ENCODE results near the gene CDH23. TPM values are rescaled to one million over a fixed set of nuclear protein-coding genes. Genes with fewer than 3 reads are reported as not detected.

CDH23 gene
- total RNA-seq, 2 donors from 2014 or later = 1.4 to 1.6 TPM

DNA sequence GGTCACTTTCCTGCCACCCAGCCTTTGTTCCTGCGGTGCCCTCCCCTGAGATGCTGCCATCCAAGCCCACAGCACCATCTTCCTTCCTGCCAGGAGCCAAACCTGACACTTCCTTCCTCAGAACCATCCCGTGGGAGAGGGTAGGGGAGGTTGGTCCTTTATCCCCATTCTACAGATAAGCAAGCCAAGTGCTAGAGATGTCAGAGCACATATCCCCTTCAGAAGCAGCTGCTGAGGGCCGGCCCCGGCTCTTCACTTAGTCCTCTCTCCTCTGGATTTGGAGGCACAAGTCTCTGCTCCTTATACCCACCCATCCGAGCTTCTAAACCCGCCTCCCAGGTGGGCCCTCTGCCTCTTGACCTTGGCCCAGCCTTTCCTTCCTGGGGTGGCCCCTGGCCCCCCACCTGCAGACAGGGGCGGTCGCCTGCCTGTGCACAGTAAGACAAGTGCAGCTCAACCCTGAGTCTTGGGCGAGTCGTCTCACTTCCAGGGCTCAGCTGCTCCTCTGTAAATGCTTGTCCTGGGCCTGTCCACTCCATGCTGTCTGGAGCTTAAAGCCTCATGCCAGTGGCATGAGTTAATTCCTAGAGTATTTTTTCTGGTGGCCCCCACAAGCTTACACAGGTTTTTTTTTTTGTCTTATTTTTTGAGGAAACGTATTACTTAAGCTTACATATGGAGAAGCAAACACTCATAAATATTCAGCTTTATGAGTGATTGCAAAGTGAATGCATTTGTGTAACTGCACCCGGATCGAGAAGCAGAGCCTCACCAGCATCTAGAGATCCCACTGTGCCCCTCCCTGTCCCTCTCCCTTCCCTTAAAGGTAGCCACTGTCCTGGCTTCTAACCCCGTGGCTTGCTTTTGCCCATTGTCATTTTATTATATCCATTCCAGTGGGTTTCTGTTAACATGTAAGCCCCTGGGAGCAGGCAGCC, 125.1 kb downstream of the CDH23 start:
- Histone ChIP-seq H3K4me1 (no peaks in the 10 kb centered on the region), H3K9me3 (no peaks in the 10 kb centered on the region), H3K27me3 (no peaks in the 10 kb centered on the region), H3K27ac (no peak overlapping the region), H3K36me3 (no peaks in the 10 kb centered on the region), H3K9ac (ENCODE audit: low read depth in 2 of 2, low read length in 2 of 2) (no peak overlapping the region), H3K4me3 (no peak overlapping the region)
- intact Hi-C loops (cut with DNase I) = no loop called here
- TF ChIP-seq, protein P1, sequence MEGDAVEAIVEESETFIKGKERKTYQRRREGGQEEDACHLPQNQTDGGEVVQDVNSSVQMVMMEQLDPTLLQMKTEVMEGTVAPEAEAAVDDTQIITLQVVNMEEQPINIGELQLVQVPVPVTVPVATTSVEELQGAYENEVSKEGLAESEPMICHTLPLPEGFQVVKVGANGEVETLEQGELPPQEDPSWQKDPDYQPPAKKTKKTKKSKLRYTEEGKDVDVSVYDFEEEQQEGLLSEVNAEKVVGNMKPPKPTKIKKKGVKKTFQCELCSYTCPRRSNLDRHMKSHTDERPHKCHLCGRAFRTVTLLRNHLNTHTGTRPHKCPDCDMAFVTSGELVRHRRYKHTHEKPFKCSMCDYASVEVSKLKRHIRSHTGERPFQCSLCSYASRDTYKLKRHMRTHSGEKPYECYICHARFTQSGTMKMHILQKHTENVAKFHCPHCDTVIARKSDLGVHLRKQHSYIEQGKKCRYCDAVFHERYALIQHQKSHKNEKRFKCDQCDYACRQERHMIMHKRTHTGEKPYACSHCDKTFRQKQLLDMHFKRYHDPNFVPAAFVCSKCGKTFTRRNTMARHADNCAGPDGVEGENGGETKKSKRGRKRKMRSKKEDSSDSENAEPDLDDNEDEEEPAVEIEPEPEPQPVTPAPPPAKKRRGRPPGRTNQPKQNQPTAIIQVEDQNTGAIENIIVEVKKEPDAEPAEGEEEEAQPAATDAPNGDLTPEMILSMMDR (IDR thresholded peaks at IDR 0.05) = no peak
- no peak for DNase-seq

DNA sequence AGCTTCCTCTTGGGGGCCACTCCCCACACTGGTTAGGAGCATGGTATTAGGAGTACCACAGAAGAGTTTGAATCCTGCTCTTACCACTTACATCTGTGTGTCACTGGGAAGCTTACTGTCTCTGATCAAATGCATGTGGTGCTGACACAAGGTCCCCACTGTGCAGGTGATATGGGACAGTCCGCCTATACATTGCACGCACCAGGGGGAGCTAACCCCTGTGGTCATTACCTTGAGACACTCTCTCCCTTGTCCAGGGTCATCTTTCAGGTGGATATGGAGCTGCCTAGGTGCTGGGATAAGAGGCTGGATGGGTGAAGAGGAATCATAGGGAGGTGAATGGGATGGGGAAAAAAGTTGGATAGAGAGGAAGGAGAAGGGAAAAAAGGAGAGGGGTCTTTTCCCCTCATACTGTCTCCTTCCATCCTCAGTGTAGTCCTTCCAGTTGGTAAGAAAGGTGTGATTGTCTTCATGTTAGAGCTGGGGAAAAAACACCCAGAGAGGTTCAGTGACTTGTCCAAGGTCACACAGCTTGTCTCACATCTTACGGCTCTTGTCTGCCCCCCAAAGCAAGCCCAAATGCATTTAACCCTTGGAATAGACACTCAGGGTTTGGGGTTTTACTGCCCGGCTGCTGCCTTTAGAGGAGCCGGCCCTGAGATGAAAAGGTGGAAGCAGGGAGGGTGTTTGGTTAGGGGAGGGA, 125.9 kb downstream of the CDH23 start:
- intact Hi-C loops (cut with DNase I) = no loop called here
- Histone ChIP-seq H3K36me3 (no peaks in the 10 kb centered on the region), H3K9me3 (no peaks in the 10 kb centered on the region), H3K9ac (ENCODE audit: low read depth in 2 of 2, low read length in 2 of 2) (no peak overlapping the region), H3K4me1 (no peaks in the 10 kb centered on the region), H3K4me3 (no peak overlapping the region), H3K27ac (no peak overlapping the region), H3K27me3 (no peaks in the 10 kb centered on the region)
- TF ChIP-seq, protein P1 (IDR thresholded peaks at IDR 0.05) = no peak
- no peak for DNase-seq

DNA sequence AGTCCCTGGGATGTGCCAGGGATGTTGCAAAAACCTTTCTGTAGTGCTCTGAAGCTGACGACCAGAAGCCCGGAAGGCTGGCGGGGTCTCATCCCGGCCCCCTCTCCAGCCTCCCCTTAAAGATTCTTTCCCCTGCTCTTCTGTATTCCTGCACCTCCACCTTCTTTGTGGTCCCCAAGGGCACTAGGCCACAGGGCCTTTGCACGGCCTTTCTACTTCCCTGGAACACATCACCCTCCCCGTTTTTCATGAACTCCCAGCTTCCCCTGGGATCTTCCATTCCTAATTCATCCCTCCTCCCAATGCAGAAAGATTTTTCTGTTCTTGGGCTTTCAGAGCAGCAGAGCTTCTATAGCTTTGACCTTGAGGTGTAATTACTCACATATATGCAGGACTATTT, 127.0 kb downstream of the CDH23 start:
- Histone ChIP-seq H3K27me3 (no peaks in the 10 kb centered on the region), H3K4me3 (no peak overlapping the region), H3K9me3 (no peaks in the 10 kb centered on the region), H3K4me1 (no peaks in the 10 kb centered on the region), H3K9ac (ENCODE audit: low read depth in 2 of 2, low read length in 2 of 2) (no peak overlapping the region), H3K27ac (no peak overlapping the region), H3K36me3 (no peaks in the 10 kb centered on the region)
- DNase-seq = no peak
- TF ChIP-seq, protein P1 (IDR thresholded peaks at IDR 0.05) = no peak
- intact Hi-C loops (cut with DNase I) = no loop called here

DNA sequence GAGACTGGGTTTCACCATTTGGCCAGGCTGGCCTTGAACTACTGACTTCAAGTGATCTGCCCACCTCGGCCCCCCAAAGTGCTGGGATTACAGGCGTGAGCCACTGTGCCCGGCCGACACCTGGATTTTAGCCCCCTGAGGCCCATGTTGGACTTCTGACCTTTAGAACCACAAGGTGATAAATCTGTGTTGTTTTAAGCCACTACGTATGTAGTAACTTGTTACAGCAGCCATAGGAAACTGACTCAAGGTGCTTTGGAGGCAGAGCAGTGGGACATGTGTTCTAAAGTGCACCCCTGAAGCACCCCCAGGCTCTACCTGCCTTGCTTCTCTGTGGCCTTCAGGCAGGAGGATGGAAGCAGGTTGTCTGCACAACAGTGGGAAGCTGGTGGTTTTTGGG, 128.4 kb downstream of the CDH23 start:
- H3K27ac ChIP-seq = no peak overlapping the region
- no peak overlapping the region for H3K9ac ChIP-seq (ENCODE audit: low read depth in 2 of 2, low read length in 2 of 2)
- H3K27me3 ChIP-seq = no peaks in the 10 kb centered on the region
- H3K36me3 ChIP-seq = no peaks in the 10 kb centered on the region
- intact Hi-C loops (cut with DNase I) = no loop called here
- no peak overlapping the region for H3K4me3 ChIP-seq
- DNase-seq = no peak
- H3K4me1 ChIP-seq = no peaks in the 10 kb centered on the region
- TF ChIP-seq, protein P1 (IDR thresholded peaks at IDR 0.05) = no peak
- no peaks in the 10 kb centered on the region for H3K9me3 ChIP-seq

DNA sequence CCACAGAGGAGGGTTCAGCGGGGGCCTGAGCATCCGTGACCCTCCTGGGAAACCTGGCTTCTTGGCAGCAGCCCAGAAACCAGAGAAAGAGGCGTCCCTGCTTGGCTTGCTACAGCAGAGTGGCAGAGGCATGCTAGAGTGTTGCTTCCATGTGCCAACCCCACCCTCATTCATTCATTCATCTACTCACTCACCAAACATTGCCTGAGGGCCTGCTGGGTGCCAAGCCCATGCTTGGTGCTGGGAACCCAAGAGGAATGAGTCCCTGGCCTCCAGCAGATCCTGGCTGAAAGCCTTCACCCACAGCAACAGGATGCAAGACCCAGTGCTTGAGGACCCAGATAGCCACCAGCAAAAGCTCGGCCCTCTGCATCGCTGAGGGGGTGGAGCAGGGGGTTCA, 129.0 kb downstream of the CDH23 start:
- H3K4me1 ChIP-seq = no peaks in the 10 kb centered on the region
- intact Hi-C loops (cut with DNase I) = no loop called here
- TF ChIP-seq, protein P1 (IDR thresholded peaks at IDR 0.05) = no peak

More for the DNA sequence above, 129.0 kb downstream of the CDH23 start:
- H3K9me3 ChIP-seq = no peaks in the 10 kb centered on the region
- DNase-seq = no peak
- no peak overlapping the region for H3K27ac ChIP-seq
- no peaks in the 10 kb centered on the region for H3K27me3 ChIP-seq
- no peak overlapping the region for H3K4me3 ChIP-seq
- H3K36me3 ChIP-seq = no peaks in the 10 kb centered on the region
- H3K9ac ChIP-seq (ENCODE audit: low read depth in 2 of 2, low read length in 2 of 2) = no peak overlapping the region

Measured in colonic mucosa (tissue), 4 donors.